ENCODE results near the gene ABCD1.
"Not testable (repeated sequence)": the region's sequence is repeated elsewhere in the genome, so short reads cannot be mapped to it uniquely, and the experiment has no call there.

ABCD1 gene

GRCh38 chrX:153736071-153736820, 11.6 kb downstream of the ABCD1 start:
- DNase-seq: no peak

GRCh38 chrX:153736871-153737441, 12.3 kb downstream of the ABCD1 start:
- DNase-seq: no peak

- no peak for DNase-seq
Measured at GRCh38 chrX:153738056-153738605, 13.5 kb downstream of the ABCD1 start.

GRCh38 chrX:153739754-153740486, 15.3 kb downstream of the ABCD1 start:
- DNase-seq: no peak

GRCh38 chrX:153740631-153741222, 16.1 kb downstream of the ABCD1 start:
- DNase-seq: no peak

GRCh38 chrX:153741446-153741845, 16.8 kb downstream of the ABCD1 start:
- no peak for DNase-seq

GRCh38 chrX:153742111-153742510, 17.5 kb downstream of the ABCD1 start:
- DNase-seq: not testable (repeated sequence)

- not testable (repeated sequence) for DNase-seq
Measured at GRCh38 chrX:153742796-153743467, 18.3 kb downstream of the ABCD1 start.

GRCh38 chrX:153743468-153744209, 19.0 kb downstream of the ABCD1 start:
- DNase-seq: peak; percentile 48 to 62

GRCh38 chrX:153744210-153745066, 19.8 kb downstream of the ABCD1 start:
- DNase-seq: peak in 1 of 2 experiments; percentile 7

- DNase-seq: not testable (repeated sequence)
Measured at GRCh38 chrX:153745067-153745433, 20.4 kb downstream of the ABCD1 start.

- DNase-seq: no peak
Measured at GRCh38 chrX:153746359-153746758, 21.7 kb downstream of the ABCD1 start.

GRCh38 chrX:153746991-153747390, 22.3 kb downstream of the ABCD1 start:
- DNase-seq: not testable (repeated sequence)

GRCh38 chrX:153749017-153749416, 24.4 kb downstream of the ABCD1 start:
- not testable (repeated sequence) for DNase-seq

GRCh38 chrX:153750127-153750774, 25.6 kb downstream of the ABCD1 start:
- no peak for DNase-seq

- DNase-seq: no peak
Measured at GRCh38 chrX:153755136-153755535, 30.5 kb downstream of the ABCD1 start.

- DNase-seq: no peak
Measured at GRCh38 chrX:153761863-153762262, 37.2 kb downstream of the ABCD1 start.

GRCh38 chrX:153762626-153763173, 38.0 kb downstream of the ABCD1 start:
- no peak for DNase-seq

- DNase-seq: no peak
Measured at GRCh38 chrX:153763298-153763932, 38.8 kb downstream of the ABCD1 start.

Data from SHP77 (cell line).